Neural cell (in vitro differentiated cells): ENCODE measurements around the gene LRBA.

Source experiments
- EZH2 ChIP-seq: fragments of 200-600, 300-800 bp; shearing (Covaris generic), sonication (generic); IDR thresholded peaks from 2 replicates; pipeline ENCODE4 v1.6.1; 2014; ENCODE audit warnings: antibody characterized with exemption, low read length, borderline replicate concordance, mild to moderate bottlenecking; ENCODE audit not compliant: insufficient read depth, poor library complexity, severe bottlenecking
- TAF1 ChIP-seq: IDR thresholded peaks from 2 replicates; pipeline ENCODE4 v1.6.1; 2012; ENCODE audit warnings: low read depth
- TF ChIP-seq, protein P1 (sequence below): fragments of 450-650 bp; IDR thresholded peaks from 2 replicates; pipeline ENCODE4 v1.5.1; 2014; ENCODE audit warnings: antibody characterized with exemption, mild to moderate bottlenecking, moderate library complexity; ENCODE audit not compliant: poor library complexity, severe bottlenecking

- TF ChIP-seq, protein P1, sequence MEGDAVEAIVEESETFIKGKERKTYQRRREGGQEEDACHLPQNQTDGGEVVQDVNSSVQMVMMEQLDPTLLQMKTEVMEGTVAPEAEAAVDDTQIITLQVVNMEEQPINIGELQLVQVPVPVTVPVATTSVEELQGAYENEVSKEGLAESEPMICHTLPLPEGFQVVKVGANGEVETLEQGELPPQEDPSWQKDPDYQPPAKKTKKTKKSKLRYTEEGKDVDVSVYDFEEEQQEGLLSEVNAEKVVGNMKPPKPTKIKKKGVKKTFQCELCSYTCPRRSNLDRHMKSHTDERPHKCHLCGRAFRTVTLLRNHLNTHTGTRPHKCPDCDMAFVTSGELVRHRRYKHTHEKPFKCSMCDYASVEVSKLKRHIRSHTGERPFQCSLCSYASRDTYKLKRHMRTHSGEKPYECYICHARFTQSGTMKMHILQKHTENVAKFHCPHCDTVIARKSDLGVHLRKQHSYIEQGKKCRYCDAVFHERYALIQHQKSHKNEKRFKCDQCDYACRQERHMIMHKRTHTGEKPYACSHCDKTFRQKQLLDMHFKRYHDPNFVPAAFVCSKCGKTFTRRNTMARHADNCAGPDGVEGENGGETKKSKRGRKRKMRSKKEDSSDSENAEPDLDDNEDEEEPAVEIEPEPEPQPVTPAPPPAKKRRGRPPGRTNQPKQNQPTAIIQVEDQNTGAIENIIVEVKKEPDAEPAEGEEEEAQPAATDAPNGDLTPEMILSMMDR, result no peak
- TF ChIP-seq EZH2 (no peak), TAF1 (no peak)
These were observed 749.3 kb downstream of the LRBA start for GRCh38 chr4:150265806-150266205.
